Measurements from ENCODE around the gene FNDC5. TPM values are rescaled to one million over a fixed set of nuclear protein-coding genes. Genes with fewer than 3 reads are reported as not detected.

Gene FNDC5
- polyA plus RNA-seq, 2 of the 4 experiments (the other 2 are of a cell fraction): 0.26 to 0.99 TPM

GRCh38 chr1:32813941-32814739 lies 56.6 kb downstream of the FNDC5 start:
- DNase-seq (ENCODE audit: low read depth in 1 of 2, low spot score in 1 of 2) (peak in 1 of 2 experiments; percentile 7), ATAC-seq (no peak), FAIRE-seq (no peak)
- Histone ChIP-seq H3K9me3 (no peaks in the 10 kb centered on the region), H3K4me2 (peak overlapping the region; percentile 85), H3K27ac (no peak overlapping the region), H3K4me3 (no peak overlapping the region), H3K4me1 (peaks cover 28% of the 10 kb centered on the region)
- WGBS (ENCODE audit: missing lambda C conversion rate): 80% methylated on average over 11 of the region's 11 CpGs
- TF ChIP-seq HOXA7 (CRISPR knock-in tag; IDR thresholded peaks at IDR 0.05) (no peak), CEBPB (IDR thresholded peaks at IDR 0.05) (peak in 1 of 2 experiments; percentile 37; a peak in 1 of 4 replicates), NPAS2 (CRISPR knock-in tag; IDR thresholded peaks at IDR 0.05; ENCODE audit: borderline replicate concordance) (no peak), MYC (IDR thresholded peaks at IDR 0.05; ENCODE audit: borderline replicate concordance, low read length) (no peak), ZFP36 (IDR thresholded peaks at IDR 0.05; ENCODE audit: borderline replicate concordance, partially characterized antibody) (no peak), CHD4 (IDR thresholded peaks at IDR 0.05; ENCODE audit: borderline replicate concordance) (no peak), KDM1A (IDR thresholded peaks at IDR 0.05; ENCODE audit: low read depth) (no peak), SREBF2 (IDR thresholded peaks at IDR 0.05) (no peak)
- ChIA-PET CTCF (no interaction called here), POLR2A (no interaction called here)

Other genes with a start within 250 kb of the FNDC5 start
- gene ZBTB8OS, start 220.4 kb downstream of the FNDC5 start, polyA plus RNA-seq (2011; rRNA removed): 69.9 and 85.4 TPM in 2 replicates
- gene ZBTB8OS, start 220.4 kb downstream of the FNDC5 start, polyA plus RNA-seq (2017; fragmentation: RNase III; extraction: RNeasy Plus Mini Kit Qiagen cat#74134 plus additional on column Dnase treatment): 101 to 106 TPM (median 104 TPM) in 3 replicates
- gene RBBP4, start 219.7 kb downstream of the FNDC5 start, polyA plus RNA-seq (2011; rRNA removed): 134 and 137 TPM in 2 replicates
- gene RBBP4, start 219.7 kb downstream of the FNDC5 start, polyA plus RNA-seq (2017; fragmentation: RNase III; extraction: RNeasy Plus Mini Kit Qiagen cat#74134 plus additional on column Dnase treatment): 107 to 109 TPM (median 108 TPM) in 3 replicates
- gene SYNC, start 168.1 kb downstream of the FNDC5 start, polyA plus RNA-seq (2011; rRNA removed): 5.5 and 7.7 TPM in 2 replicates
- 10.0 to 12.0 TPM (median 11.6 TPM) in 3 replicates for gene SYNC, start 168.1 kb downstream of the FNDC5 start, polyA plus RNA-seq (2017; fragmentation: RNase III; extraction: RNeasy Plus Mini Kit Qiagen cat#74134 plus additional on column Dnase treatment)
- 103 and 105 TPM in 2 replicates for gene YARS1, start 53.6 kb downstream of the FNDC5 start, polyA plus RNA-seq (2011; rRNA removed)
- gene YARS1, start 53.6 kb downstream of the FNDC5 start, polyA plus RNA-seq (2017; fragmentation: RNase III; extraction: RNeasy Plus Mini Kit Qiagen cat#74134 plus additional on column Dnase treatment): 83.2 to 103 TPM (median 92.5 TPM) in 3 replicates
- gene S100PBP, start 53.3 kb downstream of the FNDC5 start, polyA plus RNA-seq (2011; rRNA removed): 39.3 and 41.9 TPM in 2 replicates
- 15.9 to 17.0 TPM (median 16.1 TPM) in 3 replicates for gene S100PBP, start 53.3 kb downstream of the FNDC5 start, polyA plus RNA-seq (2017; fragmentation: RNase III; extraction: RNeasy Plus Mini Kit Qiagen cat#74134 plus additional on column Dnase treatment)
- 0.08 and 0.34 TPM in 2 replicates for gene HPCA, start 15.6 kb upstream of the FNDC5 start, polyA plus RNA-seq (2011; rRNA removed)
- 0.21 to 0.65 TPM (median 0.30 TPM) in 3 replicates for gene HPCA, start 15.6 kb upstream of the FNDC5 start, polyA plus RNA-seq (2017; fragmentation: RNase III; extraction: RNeasy Plus Mini Kit Qiagen cat#74134 plus additional on column Dnase treatment)
- gene TMEM54, start 30.5 kb upstream of the FNDC5 start, polyA plus RNA-seq (2011; rRNA removed): 22.1 and 32.6 TPM in 2 replicates
- 26.4 to 31.8 TPM (median 29.7 TPM) in 3 replicates for gene TMEM54, start 30.5 kb upstream of the FNDC5 start, polyA plus RNA-seq (2017; fragmentation: RNase III; extraction: RNeasy Plus Mini Kit Qiagen cat#74134 plus additional on column Dnase treatment)
- gene RNF19B, start 93.9 kb upstream of the FNDC5 start, polyA plus RNA-seq (2011; rRNA removed): 21.7 and 22.6 TPM in 2 replicates
- gene RNF19B, start 93.9 kb upstream of the FNDC5 start, polyA plus RNA-seq (2017; fragmentation: RNase III; extraction: RNeasy Plus Mini Kit Qiagen cat#74134 plus additional on column Dnase treatment): 9.8 to 10.0 TPM (median 9.9 TPM) in 3 replicates
- 148 and 164 TPM in 2 replicates for gene AK2, start 166.0 kb upstream of the FNDC5 start, polyA plus RNA-seq (2011; rRNA removed)
- 174 to 179 TPM (median 178 TPM) in 3 replicates for gene AK2, start 166.0 kb upstream of the FNDC5 start, polyA plus RNA-seq (2017; fragmentation: RNase III; extraction: RNeasy Plus Mini Kit Qiagen cat#74134 plus additional on column Dnase treatment)
- 1.7 and 1.9 TPM in 2 replicates for gene AZIN2, start 210.2 kb upstream of the FNDC5 start, polyA plus RNA-seq (2011; rRNA removed)
- 0.83 to 1.6 TPM (median 1.6 TPM) in 3 replicates for gene AZIN2, start 210.2 kb upstream of the FNDC5 start, polyA plus RNA-seq (2017; fragmentation: RNase III; extraction: RNeasy Plus Mini Kit Qiagen cat#74134 plus additional on column Dnase treatment)